CD14-positive monocyte (primary cell): ENCODE measurements around the gene SLC1A1. TPM values are rescaled to one million over a fixed set of nuclear protein-coding genes. Genes with fewer than 3 reads are reported as not detected.

Experiments
- DNase-seq, 3 donors: peaks; one replicate each; pipeline ENCODE4 v3.0.0-alpha.2; 2011 to 2022
- H2AFZ ChIP-seq: 2 replicates; pipeline ENCODE4 v1.6.0; 2012; ENCODE audit warnings: mild to moderate bottlenecking, low read depth, low read length, inconsistent platforms; ENCODE audit not compliant: insufficient read depth, poor library complexity, severe bottlenecking
- H3K27ac ChIP-seq, 2 donors: 1 replicate in 1 of 2; 2 replicates in 1 of 2; pipeline ENCODE4 v1.5.1; 2012 to 2013; ENCODE audit warnings: low read length in 2 of 2, control low read depth in 1 of 2, inconsistent platforms in 1 of 2, low read depth in 1 of 2, mild to moderate bottlenecking in 1 of 2
- H3K27me3 ChIP-seq, 2 donors: one replicate each; pipeline versions ENCODE4 v1.6.0 to v1.6.1; 2011 to 2013; ENCODE audit warnings: low read length in 2 of 2; ENCODE audit not compliant: control insufficient read depth in 2 of 2, insufficient read depth in 2 of 2
- H3K36me3 ChIP-seq, 2 donors: replicated peaks in 1 of 2; 1 replicate in 1 of 2; 2 replicates in 1 of 2; pipeline versions ENCODE4 v1.5.1 to v1.6.1; 2012 to 2013; ENCODE audit warnings: low read length in 2 of 2, control low read depth in 1 of 2, inconsistent platforms in 1 of 2, mild to moderate bottlenecking in 1 of 2; ENCODE audit not compliant: insufficient read depth in 2 of 2, control insufficient read depth in 1 of 2
- H3K4me1 ChIP-seq, 2 donors: 1 replicate in 1 of 2; 2 replicates in 1 of 2; pipeline versions ENCODE4 v1.5.1 to v1.6.1; 2012 to 2013; ENCODE audit warnings: low read length in 2 of 2, control low read depth in 1 of 2, inconsistent platforms in 1 of 2, mild to moderate bottlenecking in 1 of 2, moderate library complexity in 1 of 2; ENCODE audit not compliant: insufficient read depth in 2 of 2, control insufficient read depth in 1 of 2
- H3K4me2 ChIP-seq: replicated peaks from 2 replicates; pipeline ENCODE3; 2012; ENCODE audit warnings: low read length, moderate library complexity, mild to moderate bottlenecking; ENCODE audit not compliant: poor library complexity, severe bottlenecking; ENCODE audit errors: extremely low read depth
- H3K4me3 ChIP-seq, 3 experiments: fragments of 200-600 bp in 1 of 3; sonication (generic) in 1 of 3; replicated peaks in 1 of 3; 1 replicate in 2 of 3; 2 replicates in 1 of 3; pipeline ENCODE4 v1.5.1; 2011 to 2013; ENCODE audit warnings: low read length in 3 of 3, mild to moderate bottlenecking in 3 of 3, control low read depth in 2 of 3, low read depth in 2 of 3, inconsistent platforms in 1 of 3, moderate library complexity in 1 of 3
- H3K79me2 ChIP-seq: 2 replicates; pipeline ENCODE4 v1.6.0; 2012; ENCODE audit warnings: mild to moderate bottlenecking, control low read depth, inconsistent platforms, low read length, moderate library complexity; ENCODE audit not compliant: insufficient read depth
- H3K9ac ChIP-seq: 2 replicates; pipeline ENCODE4 v1.6.0; 2017; ENCODE audit warnings: low read length, mild to moderate bottlenecking; ENCODE audit not compliant: insufficient read depth, poor library complexity, severe bottlenecking
- H3K9me3 ChIP-seq, 2 donors: replicated peaks in 1 of 2; 1 replicate in 1 of 2; 2 replicates in 1 of 2; pipeline versions ENCODE4 v1.5.1 to v1.6.1; 2012 to 2013; ENCODE audit warnings: low read length in 2 of 2, control low read depth in 1 of 2; ENCODE audit not compliant: control insufficient read depth in 1 of 2, insufficient read depth in 1 of 2
- H4K20me1 ChIP-seq: 2 replicates; pipeline ENCODE4 v1.6.0; 2012; ENCODE audit warnings: mild to moderate bottlenecking, low read length, control low read depth, moderate library complexity; ENCODE audit not compliant: insufficient read depth
- H3K27ac Mint-ChIP-seq, 7 donors: one replicate each; pipeline ENCODE4 v1.8.0; 2020; ENCODE audit warnings: mild to moderate bottlenecking in 7 of 7, mixed read lengths in 7 of 7, moderate library complexity in 6 of 7, inconsistent platforms in 2 of 7
- H3K27me3 Mint-ChIP-seq, 3 donors: one replicate each; pipeline ENCODE4 v1.8.0; 2021 to 2022; ENCODE audit warnings: low read depth in 3 of 3, mild to moderate bottlenecking in 3 of 3, mixed read lengths in 3 of 3, moderate library complexity in 3 of 3, inconsistent platforms in 1 of 3
- H3K36me3 Mint-ChIP-seq, 2 donors: one replicate each; pipeline ENCODE4 v1.8.0; 2020; ENCODE audit warnings: mixed read lengths in 2 of 2, inconsistent platforms in 1 of 2, mild to moderate bottlenecking in 1 of 2
- H3K4me1 Mint-ChIP-seq: one replicate; pipeline ENCODE4 v1.8.0; 2020; ENCODE audit warnings: mild to moderate bottlenecking, mixed read lengths
- H3K4me3 Mint-ChIP-seq, 2 donors: one replicate each; pipeline ENCODE4 v1.8.0; 2020; ENCODE audit warnings: mild to moderate bottlenecking in 2 of 2, mixed read lengths in 2 of 2, moderate library complexity in 1 of 2
- H3K9me3 Mint-ChIP-seq, 7 donors: one replicate each; pipeline ENCODE4 v1.8.0; 2020 to 2022; ENCODE audit warnings: mixed read lengths in 7 of 7, mild to moderate bottlenecking in 6 of 7, moderate library complexity in 6 of 7, inconsistent platforms in 2 of 7
- WGBS: methylation state at CpG from one replicate; pipeline ENCODE4 v1.1.5; 2013; ENCODE audit warnings: missing lambda C conversion rate; ENCODE audit not compliant: insufficient coverage; 5-methylcytosine and 5-hydroxymethylcytosine counted together
- intact Hi-C, 2 donors: fragments of 100-400 bp; cut with micrococcal nuclease; formaldehyde crosslinking; loops; one replicate each; pipeline versions ENCODE4 v1.15.0 to v1.15.1; 2023
- polyA plus RNA-seq, 3 donors: library from polyadenylated mRNA; depleted of rRNA in 1 of 3; unstranded in 2 of 3; stranded (reverse) in 1 of 3; fragments of 300-500 nt in 2 of 3; fragments of >200 nt in 1 of 3; fragmentation: Illumina TruSeq in 2 of 3; gene quantifications; 1 replicate in 2 of 3; 2 replicates in 1 of 3; pipeline ENCODE4 v1.2.3, GENCODE V29; 2012 to 2021
- TF ChIP-seq, protein P1 (sequence below): fragments of 200-600 bp; IDR thresholded peaks from one replicate; pipeline ENCODE4 v1.8.0; 2022; ENCODE audit warnings: antibody characterized with exemption, mild to moderate bottlenecking

The SLC1A1 gene
- polyA plus RNA-seq, 3 donors = not detected

DNA sequence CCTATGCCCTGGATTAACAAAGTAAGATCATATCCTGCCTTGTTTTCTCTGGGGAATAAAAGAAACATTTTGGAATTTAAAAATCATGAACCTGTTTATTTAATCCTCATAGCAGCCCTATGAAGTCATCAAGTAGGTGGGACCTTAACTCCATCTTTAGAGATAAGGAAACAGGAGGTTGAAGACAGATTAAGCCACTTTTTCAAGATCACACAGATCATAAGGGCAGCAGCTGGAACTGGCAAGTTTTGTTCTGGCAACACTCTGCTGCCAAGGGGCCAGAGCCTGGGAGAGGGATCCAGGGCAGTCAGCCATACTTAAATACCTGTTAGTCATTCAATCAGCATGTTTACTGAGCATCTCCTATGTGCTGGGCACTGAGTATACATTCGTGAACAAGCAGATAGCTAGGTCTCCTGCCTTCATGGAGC is 63.7 kb downstream of the SLC1A1 start:
- Mint-ChIP-seq H3K4me3 (no peak overlapping the region), H3K27ac (peak overlapping the region in 1 of 7 donors; percentile 8), H3K4me1 (no peaks in the 10 kb centered on the region), H3K27me3 (peaks cover 0 to 2% (median 1%) of the 10 kb centered on the region in 3 donors), H3K9me3 (no peaks in the 10 kb centered on the region), H3K36me3 (no peaks in the 10 kb centered on the region)
- Histone ChIP-seq H3K4me2 (no peak overlapping the region), H3K4me1 (no peaks in the 10 kb centered on the region), H2AFZ (no peak overlapping the region), H3K27ac (no peak overlapping the region), H3K4me3 (no peak overlapping the region), H3K27me3 (no peaks in the 10 kb centered on the region), H3K36me3 (no peaks in the 10 kb centered on the region), H4K20me1 (no peaks in the 10 kb centered on the region), H3K9me3 (no peaks in the 10 kb centered on the region), H3K9ac (no peak overlapping the region), H3K79me2 (no peaks in the 10 kb centered on the region)
- TF ChIP-seq, protein P1, sequence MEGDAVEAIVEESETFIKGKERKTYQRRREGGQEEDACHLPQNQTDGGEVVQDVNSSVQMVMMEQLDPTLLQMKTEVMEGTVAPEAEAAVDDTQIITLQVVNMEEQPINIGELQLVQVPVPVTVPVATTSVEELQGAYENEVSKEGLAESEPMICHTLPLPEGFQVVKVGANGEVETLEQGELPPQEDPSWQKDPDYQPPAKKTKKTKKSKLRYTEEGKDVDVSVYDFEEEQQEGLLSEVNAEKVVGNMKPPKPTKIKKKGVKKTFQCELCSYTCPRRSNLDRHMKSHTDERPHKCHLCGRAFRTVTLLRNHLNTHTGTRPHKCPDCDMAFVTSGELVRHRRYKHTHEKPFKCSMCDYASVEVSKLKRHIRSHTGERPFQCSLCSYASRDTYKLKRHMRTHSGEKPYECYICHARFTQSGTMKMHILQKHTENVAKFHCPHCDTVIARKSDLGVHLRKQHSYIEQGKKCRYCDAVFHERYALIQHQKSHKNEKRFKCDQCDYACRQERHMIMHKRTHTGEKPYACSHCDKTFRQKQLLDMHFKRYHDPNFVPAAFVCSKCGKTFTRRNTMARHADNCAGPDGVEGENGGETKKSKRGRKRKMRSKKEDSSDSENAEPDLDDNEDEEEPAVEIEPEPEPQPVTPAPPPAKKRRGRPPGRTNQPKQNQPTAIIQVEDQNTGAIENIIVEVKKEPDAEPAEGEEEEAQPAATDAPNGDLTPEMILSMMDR = no peak
- DNase-seq = no peak
- no CpG with 5 or more reads among the region's 1 CpG for WGBS
- intact Hi-C loops = no loop called here

DNA sequence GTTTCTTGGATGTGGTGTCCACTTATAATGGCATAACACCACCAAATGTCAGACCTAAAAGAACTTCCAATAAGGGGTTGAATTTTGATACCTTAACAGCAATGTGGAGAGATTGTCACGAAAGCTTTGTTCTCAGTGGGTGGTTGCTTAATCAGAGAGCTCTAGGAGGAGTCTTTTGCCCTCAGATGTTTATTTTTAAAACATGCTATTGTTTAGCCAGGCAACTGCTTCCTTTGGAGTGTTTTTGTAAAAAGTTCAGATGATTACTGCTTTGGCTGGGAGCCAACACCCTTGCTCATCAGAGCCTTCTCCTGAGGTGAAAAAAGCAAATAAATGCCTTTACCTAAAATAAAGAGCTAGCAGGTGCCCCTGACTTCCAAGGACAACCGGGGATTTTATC is 65.0 kb downstream of the SLC1A1 start:
- Mint-ChIP-seq H3K27me3 (peaks cover 0 to 2% (median 0%) of the 10 kb centered on the region in 3 donors), H3K4me1 (no peaks in the 10 kb centered on the region), H3K9me3 (no peaks in the 10 kb centered on the region), H3K27ac (no peak overlapping the region), H3K36me3 (no peaks in the 10 kb centered on the region), H3K4me3 (no peak overlapping the region)
- no peak overlapping the region for H3K9ac ChIP-seq
- H3K79me2 ChIP-seq = no peaks in the 10 kb centered on the region
- intact Hi-C loops = no loop called here
- H3K4me2 ChIP-seq = no peak overlapping the region
- TF ChIP-seq, protein P1 = no peak
- H3K27ac ChIP-seq = no peak overlapping the region
- no peak overlapping the region for H3K4me3 ChIP-seq
- no peaks in the 10 kb centered on the region for H3K4me1 ChIP-seq
- no peaks in the 10 kb centered on the region for H4K20me1 ChIP-seq
- H2AFZ ChIP-seq = no peak overlapping the region
- WGBS = 97% methylated on average over 2 of the region's 2 CpGs
- H3K9me3 ChIP-seq = no peaks in the 10 kb centered on the region
- H3K36me3 ChIP-seq = no peaks in the 10 kb centered on the region
- no peak for DNase-seq
- H3K27me3 ChIP-seq = no peaks in the 10 kb centered on the region
